GM13977 (cell line): ENCODE measurements around the gene CUX1.

ENCODE experiments used
- DNase-seq: peaks from one replicate; pipeline ENCODE4 v3.0.0; 2012; ENCODE audit warnings: low spot score
- CTCF ChIP-seq: IDR thresholded peaks from 2 replicates; pipeline ENCODE4 v1.5.1; 2012; ENCODE audit warnings: mild to moderate bottlenecking, control low read depth; ENCODE audit not compliant: insufficient read depth; ENCODE audit errors: extremely low read depth, missing control alignments
- in situ Hi-C: fragments of 300-500 bp; cut with MboI; formaldehyde crosslinking; loops from one replicate; pipeline ENCODE4 v1.12.0; 2022; ENCODE audit warnings: low sequenced_read_pairs, low pct_unique_long_range_greater_than_20kb, mixed read lengths, inconsistent platforms; ENCODE audit not compliant: unreplicated experiment

Gene CUX1

GRCh38 chr7:102082693-102083368 is 265.4 kb downstream of the CUX1 start:
- in situ Hi-C loops = no loop called here
- DNase-seq = no peak
- TF ChIP-seq CTCF = no peak

DNA sequence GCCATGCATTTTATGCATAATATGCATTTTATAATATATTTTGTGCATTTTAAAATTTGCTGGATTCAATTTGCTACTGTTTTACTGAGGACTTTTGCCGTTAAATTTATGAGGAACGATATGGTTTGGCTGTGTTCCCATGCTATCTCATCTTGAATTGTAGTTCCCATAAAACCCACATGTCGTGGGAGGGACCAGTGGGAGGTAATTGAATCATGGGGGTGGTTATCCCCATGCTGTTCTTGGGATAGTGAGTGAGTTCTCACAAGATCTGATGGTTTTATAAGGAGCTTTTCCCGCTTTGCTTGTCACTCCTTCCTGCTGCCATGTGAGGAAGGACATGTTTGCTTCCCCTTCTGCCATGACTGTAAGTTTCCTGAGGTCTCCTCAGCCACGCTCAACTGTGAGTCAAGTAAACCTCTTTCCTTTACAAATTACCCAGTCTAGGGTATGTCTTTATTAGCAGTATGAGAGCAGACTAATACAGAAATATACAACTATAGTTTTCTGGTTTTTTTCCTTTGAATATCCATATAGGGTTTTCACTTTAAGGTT is 267.9 kb downstream of the CUX1 start:
- in situ Hi-C loops = no loop called here
- DNase-seq = no peak
- TF ChIP-seq CTCF = no peak

- in situ Hi-C loops = no loop called here
- DNase-seq = no peak
- no peak for TF ChIP-seq CTCF
Observed at GRCh38 chr7:102089175-102090098, 272.0 kb downstream of the CUX1 start.

DNA sequence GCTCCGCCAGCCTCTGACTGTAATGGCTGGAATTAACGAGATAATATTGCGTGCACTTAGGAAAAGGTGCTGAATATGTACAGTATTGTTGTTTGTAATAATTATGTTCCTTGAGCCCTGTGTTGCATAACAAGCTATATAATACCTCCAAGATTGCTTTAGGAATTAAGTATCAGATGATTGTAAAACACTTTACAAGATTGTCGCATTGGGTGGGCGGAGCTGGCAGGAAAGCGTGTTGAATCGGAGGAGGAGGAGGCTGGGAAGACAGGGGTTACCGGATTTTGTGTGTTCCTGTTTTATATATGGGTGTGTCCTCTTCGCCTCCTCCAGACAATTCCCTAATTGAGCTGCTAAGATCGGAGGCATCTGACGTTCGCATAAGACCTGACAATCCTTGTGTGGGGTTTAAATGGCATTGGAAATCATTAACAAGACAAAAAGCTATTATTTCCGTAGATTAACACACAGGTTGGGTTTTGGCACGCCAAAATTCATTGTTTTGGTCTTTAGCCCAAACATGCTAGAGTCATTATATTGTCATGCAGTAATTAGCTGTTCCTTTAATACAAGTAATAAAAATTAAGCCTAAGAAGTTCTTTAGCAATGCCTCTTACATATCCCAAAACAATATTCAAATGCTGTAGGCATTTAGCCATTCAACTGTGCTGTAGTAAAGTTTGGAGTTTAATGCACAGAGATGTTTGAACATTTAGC is 276.3 kb downstream of the CUX1 start:
- no peak for TF ChIP-seq CTCF
- DNase-seq = no peak

GRCh38 chr7:102094316-102094650 is 276.9 kb downstream of the CUX1 start:
- DNase-seq = no peak
- no peak for TF ChIP-seq CTCF
- in situ Hi-C loops = no loop called here

More for the DNA sequence above, 276.3 kb downstream of the CUX1 start:
- in situ Hi-C loops = no loop called here

- DNase-seq = no peak
- in situ Hi-C loops = no loop called here
- TF ChIP-seq CTCF = no peak
Observed at GRCh38 chr7:102095321-102096011, 278.0 kb downstream of the CUX1 start.
